OCI-LY7 (cell line): ENCODE data around the gene LFNG. TPM values are rescaled to one million over a fixed set of nuclear protein-coding genes. Genes with fewer than 3 reads are reported as not detected.

Experiments
- BruUV-seq: library from RNA; stranded (reverse); fragments of 400-500 nt; replicated peaks from 2 replicates; lab custom pipeline; 2021; lab: Mats Ljungman, UMichigan
- CTCF ChIA-PET: fragments of 300-600 bp; sonication (Branson Sonifier 250); formaldehyde crosslinking; loops from one replicate; lab custom pipeline; 2022; ENCODE audit warnings: antibody characterized with exemption; ENCODE audit not compliant: unreplicated experiment; lab: Charles Lee
- POLR2A ChIA-PET: fragments of 300-600 bp; sonication (Branson Sonifier 250); formaldehyde crosslinking; loops from one replicate; lab custom pipeline; 2022; ENCODE audit warnings: antibody characterized with exemption; lab: Charles Lee
- DNase-seq: peaks from one replicate; pipeline ENCODE4 v3.0.0-alpha.2; 2015; ENCODE audit warnings: low spot score
- H2AFZ ChIP-seq: fragments of 200-600 bp; sonication (generic), shearing (Covaris generic); 2 replicates; pipeline ENCODE4 v1.6.1; 2014; ENCODE audit warnings: mild to moderate bottlenecking, antibody characterized with exemption, low read length, moderate library complexity
- H3K27ac ChIP-seq: fragments of 200-600 bp; sonication (generic); 2 replicates; pipeline ENCODE4 v1.5.1; 2014; ENCODE audit warnings: mixed run types, low read depth, mild to moderate bottlenecking, moderate library complexity, low read length, inconsistent platforms; ENCODE audit not compliant: poor library complexity, severe bottlenecking
- H3K36me3 ChIP-seq: fragments of 200-600 bp; sonication (generic); 2 replicates; pipeline ENCODE4 v1.6.1; 2014; ENCODE audit warnings: mild to moderate bottlenecking, antibody characterized with exemption, low read length, moderate library complexity, mixed read lengths; ENCODE audit not compliant: insufficient read depth
- H3K4me1 ChIP-seq: fragments of 200-600 bp; sonication (generic); 2 replicates; pipeline ENCODE4 v1.5.1; 2014; ENCODE audit warnings: mild to moderate bottlenecking, low read length; ENCODE audit not compliant: insufficient read depth, poor library complexity, severe bottlenecking
- H3K4me2 ChIP-seq: fragments of 200-600 bp; sonication (generic); 2 replicates; pipeline ENCODE4 v1.6.1; 2014; ENCODE audit warnings: mild to moderate bottlenecking, low read length
- H3K4me3 ChIP-seq: fragments of 200-600 bp; sonication (generic); 2 replicates; pipeline ENCODE4 v1.5.1; 2014; ENCODE audit warnings: mild to moderate bottlenecking, low read depth, low read length; ENCODE audit not compliant: poor library complexity, severe bottlenecking
- H3K79me2 ChIP-seq: fragments of 200-600 bp; sonication (generic); 2 replicates; pipeline ENCODE4 v1.6.1; 2016; ENCODE audit warnings: low read depth, mild to moderate bottlenecking, low read length, moderate library complexity, mixed read lengths; ENCODE audit not compliant: insufficient read depth
- H3K9me2 ChIP-seq: fragments of 200-600 bp; sonication (generic); 2 replicates; pipeline ENCODE4 v1.6.1; 2016; ENCODE audit warnings: mild to moderate bottlenecking, low read length, mixed read lengths; ENCODE audit not compliant: insufficient read depth
- H3K9me3 ChIP-seq: fragments of 200-600 bp; sonication (generic); 2 replicates; pipeline ENCODE4 v1.6.1; 2014; ENCODE audit warnings: mild to moderate bottlenecking, mixed run types, low read length, mixed read lengths
- H4K20me1 ChIP-seq: fragments of 200-600 bp; sonication (generic); 2 replicates; pipeline ENCODE4 v1.6.1; 2014; ENCODE audit warnings: mild to moderate bottlenecking, antibody characterized with exemption, low read length, moderate library complexity, mixed read lengths; ENCODE audit not compliant: insufficient read depth
- EZH2phosphoT487 ChIP-seq: fragments of 200-600 bp; sonication (generic); IDR thresholded peaks from 2 replicates; pipeline ENCODE4 v1.6.1; 2018; ENCODE audit warnings: low read depth, borderline replicate concordance, mild to moderate bottlenecking, mixed run types, antibody characterized with exemption, low read length, moderate library complexity, mixed read lengths
- intact Hi-C: fragments of 100-400 bp; cut with micrococcal nuclease; formaldehyde crosslinking; loops from one replicate; pipeline ENCODE4 v1.10.0; 2022; ENCODE audit not compliant: unreplicated experiment
- total RNA-seq, 2 experiments: library from RNA; depleted of rRNA in 1 of 2; stranded (reverse); fragments of >200 nt in 1 of 2; shearing (Covaris generic) in 1 of 2; gene quantifications; 2 replicates each; pipeline ENCODE4 v1.2.3, GENCODE V29; 2014 to 2022
- TF ChIP-seq, protein P1 (sequence below): fragments of 200-600 bp; sonication (generic); conservative IDR thresholded peaks from 2 replicates; pipeline ENCODE4 v1.5.1; 2014; ENCODE audit warnings: mild to moderate bottlenecking, antibody characterized with exemption, low read length, moderate library complexity, mixed read lengths

Gene LFNG
- total RNA-seq, 2 experiments from 2014 or later: 1.2 to 2.1 TPM

DNA sequence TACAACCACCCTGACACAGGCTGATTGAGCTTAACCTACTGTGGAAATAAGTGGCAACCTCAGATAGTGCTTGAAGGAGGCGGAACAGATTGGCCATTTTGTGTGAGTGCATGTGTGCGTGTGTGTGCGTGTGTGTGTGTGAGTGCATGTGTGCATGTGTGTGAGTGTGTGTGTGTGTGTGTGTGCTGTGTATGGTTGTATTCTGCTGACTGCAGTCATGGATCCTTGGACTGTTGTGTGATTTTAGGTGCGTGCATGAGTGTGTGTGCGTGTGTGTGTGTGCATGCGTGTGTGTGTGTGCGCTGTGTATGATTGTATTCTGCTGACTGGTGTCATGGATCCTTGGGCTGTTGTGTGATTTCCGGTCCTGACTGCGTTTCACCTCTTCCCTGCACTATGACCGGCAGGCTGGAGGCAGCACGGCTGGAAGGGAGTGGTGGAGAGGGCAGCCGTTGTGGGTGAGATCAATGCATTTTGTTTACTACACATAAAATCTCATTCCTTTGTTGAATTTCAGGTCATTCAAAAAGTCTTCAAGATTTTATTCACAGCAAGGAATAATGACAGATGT, 45.5 kb downstream of the LFNG start:
- ChIA-PET CTCF (no interaction called here), POLR2A (no interaction called here)

DNA sequence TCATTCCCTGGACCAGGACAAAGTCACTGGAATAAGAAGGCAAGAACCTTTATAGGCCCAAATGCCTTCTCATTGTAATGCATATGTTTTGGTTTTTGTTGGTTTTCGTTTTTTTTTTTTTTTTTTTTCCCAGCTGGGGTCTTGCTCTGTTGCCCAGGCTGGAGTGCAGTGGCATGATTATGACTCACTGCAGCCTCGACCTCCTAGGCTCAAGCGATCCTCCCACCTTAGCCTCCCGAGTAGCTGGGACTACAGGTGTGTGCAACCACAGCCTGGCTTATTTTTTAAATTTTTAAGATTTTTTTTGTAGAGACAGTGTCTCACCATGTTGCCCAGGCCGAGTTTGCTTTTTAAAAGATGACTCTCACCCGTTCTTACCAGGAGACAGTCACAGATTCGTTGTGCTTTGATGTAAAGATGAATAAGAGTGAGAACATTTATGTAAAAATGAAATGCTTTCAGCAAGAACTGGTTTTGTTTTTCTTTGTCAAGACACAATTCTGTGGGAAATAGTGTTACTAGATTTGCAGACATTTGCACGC, 46.8 kb downstream of the LFNG start:
- POLR2A ChIA-PET: interaction anchor here (0.7 kb wide), 1 partner anchor 167 kb away, joined by 6 read pairs; no protein-coding TSS in a partner anchor
- Histone ChIP-seq H3K4me1 (peaks cover 4% of the 10 kb centered on the region), H3K4me3 (no peak overlapping the region), H3K27ac (no peak overlapping the region), H3K79me2 (no peaks in the 10 kb centered on the region), H3K9me2 (no peaks in the 10 kb centered on the region), H3K36me3 (no peaks in the 10 kb centered on the region), H4K20me1 (no peaks in the 10 kb centered on the region), H2AFZ (no peak overlapping the region), H3K9me3 (no peaks in the 10 kb centered on the region), H3K4me2 (no peak overlapping the region)
- no TSS peak for BruUV-seq
- intact Hi-C loops: loop anchor here (5.0 kb wide), 1 partner anchor 46 kb away; no protein-coding TSS in a partner anchor
- CTCF ChIA-PET: interaction anchor here (0.6 kb wide), 1 partner anchor 144 kb away, joined by 3 read pairs; no protein-coding TSS in a partner anchor
- DNase-seq: no peak
- TF ChIP-seq, protein P1, sequence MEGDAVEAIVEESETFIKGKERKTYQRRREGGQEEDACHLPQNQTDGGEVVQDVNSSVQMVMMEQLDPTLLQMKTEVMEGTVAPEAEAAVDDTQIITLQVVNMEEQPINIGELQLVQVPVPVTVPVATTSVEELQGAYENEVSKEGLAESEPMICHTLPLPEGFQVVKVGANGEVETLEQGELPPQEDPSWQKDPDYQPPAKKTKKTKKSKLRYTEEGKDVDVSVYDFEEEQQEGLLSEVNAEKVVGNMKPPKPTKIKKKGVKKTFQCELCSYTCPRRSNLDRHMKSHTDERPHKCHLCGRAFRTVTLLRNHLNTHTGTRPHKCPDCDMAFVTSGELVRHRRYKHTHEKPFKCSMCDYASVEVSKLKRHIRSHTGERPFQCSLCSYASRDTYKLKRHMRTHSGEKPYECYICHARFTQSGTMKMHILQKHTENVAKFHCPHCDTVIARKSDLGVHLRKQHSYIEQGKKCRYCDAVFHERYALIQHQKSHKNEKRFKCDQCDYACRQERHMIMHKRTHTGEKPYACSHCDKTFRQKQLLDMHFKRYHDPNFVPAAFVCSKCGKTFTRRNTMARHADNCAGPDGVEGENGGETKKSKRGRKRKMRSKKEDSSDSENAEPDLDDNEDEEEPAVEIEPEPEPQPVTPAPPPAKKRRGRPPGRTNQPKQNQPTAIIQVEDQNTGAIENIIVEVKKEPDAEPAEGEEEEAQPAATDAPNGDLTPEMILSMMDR: no peak
- TF ChIP-seq EZH2phosphoT487: no peak

More for the DNA sequence above, 45.5 kb downstream of the LFNG start:
- no TSS peak for BruUV-seq
- H4K20me1 ChIP-seq: no peaks in the 10 kb centered on the region
- intact Hi-C loops: loop anchor here (5.0 kb wide), 1 partner anchor 47 kb away; no protein-coding TSS in a partner anchor
- H3K4me2 ChIP-seq: no peak overlapping the region
- H3K9me2 ChIP-seq: no peaks in the 10 kb centered on the region
- H3K79me2 ChIP-seq: no peaks in the 10 kb centered on the region
- no peaks in the 10 kb centered on the region for H3K9me3 ChIP-seq
- H3K4me3 ChIP-seq: no peak overlapping the region
- H3K4me1 ChIP-seq: peaks cover 6% of the 10 kb centered on the region
- no peak for DNase-seq
- no peak for TF ChIP-seq EZH2phosphoT487
- TF ChIP-seq, protein P1: no peak
- H2AFZ ChIP-seq: no peak overlapping the region
- H3K36me3 ChIP-seq: no peaks in the 10 kb centered on the region
- no peak overlapping the region for H3K27ac ChIP-seq
